HCT116 (cell line): ENCODE data around the gene ELK4. TPM values are rescaled to one million over a fixed set of nuclear protein-coding genes. Genes with fewer than 3 reads are reported as not detected.

Experiments used
- ATAC-seq: fragments of 200-7000 bp; cut with Tn5 transposase; 2 replicates; pipeline ENCODE4 v1.9.1; 2020; ENCODE audit warnings: mild to moderate bottlenecking, moderate library complexity
- BruUV-seq: library from RNA; stranded (reverse); fragments of 400-500 nt; replicated peaks from 2 replicates; lab custom pipeline; 2021; lab: Mats Ljungman, UMichigan
- CTCF ChIA-PET: fragments of 300-600 bp; sonication (Branson Sonifier 250); formaldehyde crosslinking; loops from one replicate; lab custom pipeline; 2021; ENCODE audit warnings: antibody characterized with exemption; lab: Charles Lee
- POLR2A ChIA-PET: fragments of 300-600, 350-600 bp; sonication (Branson Sonifier 250); formaldehyde crosslinking; loops from one replicate; lab custom pipeline; 2021; ENCODE audit warnings: antibody characterized with exemption; lab: Charles Lee
- RAD21 ChIA-PET, 2 experiments: fragments of 300-600 bp; sonication (Branson Sonifier 250); formaldehyde crosslinking; loops; one replicate each; lab custom pipeline; 2023; ENCODE audit warnings: low total read pairs in 2 of 2; ENCODE audit not compliant: uncharacterized antibody in 2 of 2, unreplicated experiment in 2 of 2, low non-redundant PET in 1 of 2; lab: Charles Lee
- DNase-seq: peaks from one replicate; pipeline ENCODE4 v3.0.0-alpha.2; 2010; ENCODE audit warnings: low read depth, low spot score
- H2AFZ ChIP-seq: fragments of 200-600 bp; shearing (Covaris generic), sonication (generic); 2 replicates; pipeline ENCODE4 v1.6.1; 2017; ENCODE audit warnings: low read depth, mixed run types, mixed read lengths, antibody characterized with exemption, low read length; ENCODE audit not compliant: poor library complexity, severe bottlenecking
- H3K27ac ChIP-seq: 2 replicates; pipeline ENCODE4 v1.5.1; 2012; ENCODE audit warnings: low read depth, low read length
- H3K27me3 ChIP-seq: fragments of 200-600 bp; sonication (generic); 2 replicates; pipeline ENCODE4 v1.6.1; 2016; ENCODE audit warnings: mixed run types, low read length, mixed read lengths; ENCODE audit not compliant: insufficient read depth
- H3K36me3 ChIP-seq, 2 experiments: fragments of 200-500 bp in 1 of 2; fragments of 200-600 bp in 1 of 2; sonication (Bioruptor generic) in 1 of 2; sonication (generic) in 1 of 2; 2 replicates each; pipeline versions ENCODE4 v1.5.1 to v1.6.1; 2014 to 2016; ENCODE audit warnings: low read length in 2 of 2, inconsistent platforms in 1 of 2, mixed read lengths in 1 of 2, mixed run types in 1 of 2; ENCODE audit not compliant: insufficient read depth in 2 of 2, control insufficient read depth in 1 of 2
- H3K4me1 ChIP-seq, 2 experiments: fragments of 200-600 bp in 1 of 2; sonication (generic) in 1 of 2; 2 replicates each; pipeline versions ENCODE4 v1.5.1 to v1.6.1; 2012 to 2017; ENCODE audit warnings: low read length in 2 of 2, inconsistent platforms in 1 of 2, mild to moderate bottlenecking in 1 of 2, mixed read lengths in 1 of 2, mixed run types in 1 of 2, moderate library complexity in 1 of 2; ENCODE audit not compliant: insufficient read depth in 2 of 2, control insufficient read depth in 1 of 2
- H3K4me2 ChIP-seq: fragments of 200-600 bp; sonication (generic); 2 replicates; pipeline ENCODE4 v1.6.1; 2017; ENCODE audit warnings: mixed run types, low read length, mixed read lengths
- H3K4me3 ChIP-seq, 2 experiments: fragments of 200-600 bp in 1 of 2; sonication (generic) in 1 of 2; replicated peaks in 1 of 2; 2 replicates each; pipeline ENCODE4 v1.5.1; 2011 to 2016; ENCODE audit warnings: low read length in 2 of 2, control low read depth in 1 of 2, low read depth in 1 of 2, mild to moderate bottlenecking in 1 of 2, mixed read lengths in 1 of 2, mixed run types in 1 of 2
- H3K79me2 ChIP-seq: fragments of 200-600 bp; sonication (generic); 2 replicates; pipeline ENCODE4 v1.6.1; 2017; ENCODE audit warnings: mild to moderate bottlenecking, mixed run types, low read length, moderate library complexity, mixed read lengths; ENCODE audit not compliant: insufficient read depth
- H3K9ac ChIP-seq: fragments of 200-600 bp; sonication (generic); 2 replicates; pipeline ENCODE4 v1.6.1; 2016; ENCODE audit warnings: low read length, mixed read lengths
- H3K9me2 ChIP-seq: fragments of 200-600 bp; sonication (generic), shearing (Covaris generic); 2 replicates; pipeline ENCODE4 v1.6.1; 2017; ENCODE audit warnings: mixed run types, mild to moderate bottlenecking, moderate library complexity; ENCODE audit not compliant: insufficient read depth
- H3K9me3 ChIP-seq, 2 experiments: fragments of 200-500 bp in 1 of 2; fragments of 200-600 bp in 1 of 2; sonication (Bioruptor generic) in 1 of 2; sonication (generic) in 1 of 2; 2 replicates each; pipeline ENCODE4 v1.6.1; 2014 to 2017; ENCODE audit warnings: low read length in 2 of 2, mixed read lengths in 2 of 2, inconsistent platforms in 1 of 2, low read depth in 1 of 2, mild to moderate bottlenecking in 1 of 2, mixed run types in 1 of 2, moderate library complexity in 1 of 2; ENCODE audit not compliant: control insufficient read depth in 1 of 2, insufficient read depth in 1 of 2
- H4K20me1 ChIP-seq: fragments of 200-600 bp; sonication (generic), shearing (Covaris generic); 2 replicates; pipeline ENCODE4 v1.6.1; 2017; ENCODE audit warnings: mixed run types, mild to moderate bottlenecking, moderate library complexity; ENCODE audit not compliant: insufficient read depth
- ATF3 ChIP-seq: IDR thresholded peaks from 2 replicates; pipeline ENCODE4 v1.6.1; 2012
- CBX3 ChIP-seq: IDR thresholded peaks from 2 replicates; pipeline ENCODE4 v1.6.1; 2012; ENCODE audit warnings: low read depth
- EGR1 ChIP-seq: IDR thresholded peaks from 2 replicates; pipeline ENCODE4 v1.6.1; 2012; ENCODE audit warnings: low read depth
- FOSL1 ChIP-seq: IDR thresholded peaks from 2 replicates; pipeline ENCODE4 v1.6.1; 2012; ENCODE audit warnings: low read depth
- POLR2A ChIP-seq: IDR thresholded peaks from 2 replicates; pipeline ENCODE4 v1.7.0; 2011; ENCODE audit warnings: borderline replicate concordance; ENCODE audit not compliant: insufficient read depth, insufficient read length; ENCODE audit errors: extremely low read depth
- RAD21 ChIP-seq: IDR thresholded peaks from 2 replicates; pipeline ENCODE4 v1.6.1; 2012; ENCODE audit warnings: low read depth, mild to moderate bottlenecking
- SIN3A ChIP-seq: IDR thresholded peaks from 2 replicates; pipeline ENCODE4 v1.6.1; 2012; ENCODE audit warnings: low read depth
- YY1 ChIP-seq: IDR thresholded peaks from 2 replicates; pipeline ENCODE4 v1.6.1; 2011; ENCODE audit warnings: low read length, low read depth, moderate library complexity, mild to moderate bottlenecking; ENCODE audit not compliant: insufficient replicate concordance; ENCODE audit errors: extremely low read depth
- ZFX ChIP-seq: fragments of 450-650 bp; IDR thresholded peaks from 2 replicates; pipeline ENCODE4 v1.6.1; 2017
- intact Hi-C: fragments of 100-400 bp; cut with micrococcal nuclease; formaldehyde crosslinking; loops from 2 replicates; pipeline ENCODE4 v1.10.0; 2022
- total RNA-seq: library from RNA; stranded (reverse); gene quantifications from one replicate; pipeline ENCODE4 v1.2.1, GENCODE V29; 2021; ENCODE audit not compliant: unreplicated experiment

The ELK4 gene
- total RNA-seq, 1 experiment from 2014 or later = 46.2 TPM

GRCh38 chr1:205563927-205564441 lies 67.8 kb downstream of the ELK4 start:
- H3K4me2 ChIP-seq = no peak overlapping the region
- H3K4me1 ChIP-seq = no peaks in the 10 kb centered on the region
- no peak overlapping the region for H3K9ac ChIP-seq
- TF ChIP-seq YY1 (no peak), CBX3 (no peak), POLR2A (no peak), SIN3A (no peak), FOSL1 (no peak), ATF3 (no peak), ZFX (no peak)
- H2AFZ ChIP-seq = no peak overlapping the region
- H3K79me2 ChIP-seq = no peaks in the 10 kb centered on the region
- no peaks in the 10 kb centered on the region for H3K36me3 ChIP-seq
- no peak overlapping the region for H3K27ac ChIP-seq
- ChIA-PET CTCF (no interaction called here), RAD21 (no interaction called here), POLR2A (no interaction called here)
- intact Hi-C loops = no loop called here
- BruUV-seq = no TSS peak
- no peak for ATAC-seq
- peaks cover 11 to 12% of the 10 kb centered on the region in 2 experiments; a peak in 2 of 4 replicates for H3K9me3 ChIP-seq
- DNase-seq = no peak
- no peaks in the 10 kb centered on the region for H3K27me3 ChIP-seq
- H4K20me1 ChIP-seq = no peaks in the 10 kb centered on the region
- H3K9me2 ChIP-seq = no peaks in the 10 kb centered on the region
- H3K4me3 ChIP-seq = no peak overlapping the region

GRCh38 chr1:205561501-205562203 lies 70.2 kb downstream of the ELK4 start:
- H3K9me2 ChIP-seq = no peaks in the 10 kb centered on the region
- DNase-seq = no peak
- RAD21 ChIA-PET = no interaction called here
- no peak for TF ChIP-seq ZFX
- TF ChIP-seq ATF3 = no peak
- no peak for TF ChIP-seq EGR1
- no peak for TF ChIP-seq RAD21
- TF ChIP-seq, all 23 proteins: peak for 0
- ChIA-PET CTCF (no interaction called here), POLR2A (no interaction called here)
- Histone ChIP-seq H3K27me3 (no peaks in the 10 kb centered on the region), H4K20me1 (no peaks in the 10 kb centered on the region), H3K4me3 (no peak overlapping the region), H3K4me1 (no peaks in the 10 kb centered on the region), H2AFZ (no peak overlapping the region), H3K36me3 (no peaks in the 10 kb centered on the region), H3K9me3 (peaks cover 11 to 12% of the 10 kb centered on the region in 2 experiments; a peak in 2 of 4 replicates), H3K9ac (no peak overlapping the region), H3K27ac (no peak overlapping the region), H3K4me2 (no peak overlapping the region), H3K79me2 (no peaks in the 10 kb centered on the region)
- ATAC-seq = no peak
- BruUV-seq = no TSS peak
- intact Hi-C loops = no loop called here

Other genes with a start within 250 kb of the ELK4 start
- 11.9 TPM for gene LEMD1, start 210.0 kb downstream of the ELK4 start, total RNA-seq
- gene BLACAT1, start 176.0 kb downstream of the ELK4 start, total RNA-seq = 3.9 TPM
- 32.0 TPM for gene CDK18, start 127.3 kb downstream of the ELK4 start, total RNA-seq
- gene SLC45A3, start 48.5 kb upstream of the ELK4 start, total RNA-seq = 12.3 TPM
- 237 TPM for gene NUCKS1, start 118.2 kb upstream of the ELK4 start, total RNA-seq
- 17.7 TPM for gene RAB29, start 143.5 kb upstream of the ELK4 start, total RNA-seq
- gene SLC41A1, start 181.2 kb upstream of the ELK4 start, total RNA-seq = 35.9 TPM
- not detected for gene PM20D1, start 218.1 kb upstream of the ELK4 start, total RNA-seq